Uterus (tissue), 2 donors: ENCODE measurements around the gene POU1F1.

Experiments used
- POLR2A ChIP-seq, 2 donors: fragments of 450-650 bp; IDR thresholded peaks; one replicate each; pipeline ENCODE4 v1.6.1; 2016; ENCODE audit warnings: antibody characterized with exemption in 2 of 2, mild to moderate bottlenecking in 1 of 2, moderate library complexity in 1 of 2
- TF ChIP-seq, protein P1 (sequence below), 4 experiments: fragments of 200-600 bp in 2 of 4; fragments of 450-650 bp in 2 of 4; sonication (generic) in 2 of 4; IDR thresholded peaks; one replicate each; pipeline ENCODE4 v1.5.1; 2016 to 2019; ENCODE audit warnings: antibody characterized with exemption in 4 of 4, mild to moderate bottlenecking in 2 of 4, moderate library complexity in 1 of 4

DNA sequence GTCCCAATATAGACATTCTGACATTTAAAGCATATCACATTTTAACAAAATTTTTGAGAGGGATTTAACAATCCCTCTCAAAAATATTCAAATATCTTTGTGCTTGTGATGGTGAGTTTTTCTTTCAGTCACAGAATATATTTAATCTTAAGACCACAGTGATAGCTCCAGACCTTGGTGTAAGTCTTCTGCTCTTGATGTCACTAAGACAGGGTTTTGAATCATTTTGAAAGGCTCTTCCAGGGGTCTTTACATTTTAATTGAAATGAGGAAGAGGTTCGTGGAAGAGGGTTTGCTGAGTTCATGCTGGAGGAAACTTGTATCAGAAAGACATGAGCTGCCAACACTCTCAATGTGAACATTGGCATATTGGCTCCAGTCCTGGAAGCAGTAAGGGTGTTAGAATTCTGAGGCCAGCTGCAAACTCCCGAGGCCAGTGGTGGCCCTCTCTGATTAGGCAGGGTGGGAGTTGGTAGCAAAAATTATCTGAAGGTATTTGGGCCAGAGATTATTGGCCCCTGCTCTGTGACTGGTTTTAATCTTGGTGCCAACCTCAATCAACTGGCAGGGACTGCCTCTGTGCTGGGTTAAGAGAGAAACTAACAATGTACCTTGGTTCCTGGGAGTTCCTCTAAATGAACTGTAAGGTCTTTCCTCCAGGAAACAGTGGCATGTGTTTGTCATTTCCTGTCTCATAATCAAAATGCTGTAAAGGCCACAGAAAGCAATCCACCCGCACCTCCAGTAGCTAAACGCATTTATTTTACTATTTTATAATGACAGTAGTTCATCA, 5.3 kb downstream of the POU1F1 start:
- TF ChIP-seq POLR2A (IDR thresholded peaks at IDR 0.05) = no peak
- TF ChIP-seq, protein P1, sequence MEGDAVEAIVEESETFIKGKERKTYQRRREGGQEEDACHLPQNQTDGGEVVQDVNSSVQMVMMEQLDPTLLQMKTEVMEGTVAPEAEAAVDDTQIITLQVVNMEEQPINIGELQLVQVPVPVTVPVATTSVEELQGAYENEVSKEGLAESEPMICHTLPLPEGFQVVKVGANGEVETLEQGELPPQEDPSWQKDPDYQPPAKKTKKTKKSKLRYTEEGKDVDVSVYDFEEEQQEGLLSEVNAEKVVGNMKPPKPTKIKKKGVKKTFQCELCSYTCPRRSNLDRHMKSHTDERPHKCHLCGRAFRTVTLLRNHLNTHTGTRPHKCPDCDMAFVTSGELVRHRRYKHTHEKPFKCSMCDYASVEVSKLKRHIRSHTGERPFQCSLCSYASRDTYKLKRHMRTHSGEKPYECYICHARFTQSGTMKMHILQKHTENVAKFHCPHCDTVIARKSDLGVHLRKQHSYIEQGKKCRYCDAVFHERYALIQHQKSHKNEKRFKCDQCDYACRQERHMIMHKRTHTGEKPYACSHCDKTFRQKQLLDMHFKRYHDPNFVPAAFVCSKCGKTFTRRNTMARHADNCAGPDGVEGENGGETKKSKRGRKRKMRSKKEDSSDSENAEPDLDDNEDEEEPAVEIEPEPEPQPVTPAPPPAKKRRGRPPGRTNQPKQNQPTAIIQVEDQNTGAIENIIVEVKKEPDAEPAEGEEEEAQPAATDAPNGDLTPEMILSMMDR (IDR thresholded peaks at IDR 0.05) = no peak
